Measurements from ENCODE around the gene CRYBA4.

CRYBA4 gene

GRCh38 chr22:26629988-26630761 lies 8.4 kb downstream of the CRYBA4 start:
- no peak for DNase-seq

GRCh38 chr22:26631282-26631681 lies 9.5 kb downstream of the CRYBA4 start:
- DNase-seq = no peak

GRCh38 chr22:26632422-26633155 lies 10.8 kb downstream of the CRYBA4 start:
- DNase-seq = no peak

- no peak for DNase-seq
These were observed 12.4 kb downstream of the CRYBA4 start for GRCh38 chr22:26634189-26634588.

- no peak for DNase-seq
These were observed 13.4 kb downstream of the CRYBA4 start for GRCh38 chr22:26635117-26635516.

- no peak for DNase-seq
These were observed 14.5 kb downstream of the CRYBA4 start for GRCh38 chr22:26636296-26636695.

GRCh38 chr22:26642465-26643417 lies 21.0 kb downstream of the CRYBA4 start:
- DNase-seq = peak; percentile 73 to 82

- no peak for DNase-seq
These were observed 21.8 kb downstream of the CRYBA4 start for GRCh38 chr22:26643418-26644100.

- no peak for DNase-seq
These were observed 24.4 kb downstream of the CRYBA4 start for GRCh38 chr22:26646158-26646557.

- DNase-seq = peak in 1 of 2 experiments; percentile 24
These were observed 26.3 kb downstream of the CRYBA4 start for GRCh38 chr22:26648011-26648497.

GRCh38 chr22:26648528-26649388 lies 27.0 kb downstream of the CRYBA4 start:
- no peak for DNase-seq

GRCh38 chr22:26650722-26651421 lies 29.1 kb downstream of the CRYBA4 start:
- DNase-seq = no peak

- no peak for DNase-seq
These were observed 30.1 kb downstream of the CRYBA4 start for GRCh38 chr22:26651815-26652214.

GRCh38 chr22:26656891-26657851 lies 35.4 kb downstream of the CRYBA4 start, which contains the start of gene MIAT:
Gene MIAT, plus strand, starts transcription at chr22:26657588.
- peak; percentile 59 to 60 for DNase-seq

GRCh38 chr22:26658161-26658560 lies 36.4 kb downstream of the CRYBA4 start:
- DNase-seq = no peak

GRCh38 chr22:26658671-26659478 lies 37.1 kb downstream of the CRYBA4 start:
- peak; percentile 72 to 89 for DNase-seq

GRCh38 chr22:26660356-26660755 lies 38.6 kb downstream of the CRYBA4 start:
- no peak for DNase-seq

- DNase-seq = no peak
These were observed 39.3 kb downstream of the CRYBA4 start for GRCh38 chr22:26660961-26661578.
